Measurements from ENCODE around the gene ASAP3. TPM values are rescaled to one million over a fixed set of nuclear protein-coding genes. Genes with fewer than 3 reads are reported as not detected.

Gene ASAP3
- polyA plus RNA-seq, 1 experiment, result 33.9 TPM

DNA sequence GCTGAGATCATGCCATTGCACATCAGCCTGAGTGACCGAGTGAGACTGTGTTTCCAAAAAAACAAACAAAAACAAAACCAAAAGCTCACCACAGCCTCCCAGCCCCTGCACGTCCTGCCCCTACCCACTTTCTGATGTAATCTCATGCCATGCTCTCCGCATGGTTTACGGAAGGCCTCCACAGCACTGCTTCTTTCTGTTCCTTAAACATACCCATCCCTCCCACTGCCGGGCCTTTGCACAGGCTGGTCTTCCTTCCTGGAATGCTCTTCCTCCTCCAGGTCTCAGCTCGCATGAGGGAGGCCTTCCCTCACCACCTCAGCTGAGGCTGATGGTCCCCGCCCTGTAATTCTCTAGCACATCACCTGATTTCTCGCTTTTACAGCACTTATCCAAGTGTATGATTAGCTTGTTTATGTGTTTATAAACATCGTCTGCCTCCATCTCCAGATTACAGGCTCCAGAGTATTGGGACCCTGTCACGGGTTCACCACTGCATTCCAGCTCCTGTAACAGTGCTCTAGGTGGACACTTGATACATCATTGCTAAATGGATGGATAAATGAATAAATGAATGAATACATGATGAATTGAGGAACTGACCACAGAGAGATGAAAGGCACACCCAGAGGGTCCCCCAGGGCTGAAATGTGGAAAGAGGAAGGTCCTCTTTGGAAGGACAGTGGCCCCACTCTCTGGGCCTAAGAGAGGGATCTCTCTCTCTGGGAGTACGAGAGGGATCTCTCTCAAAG is 81.5 kb downstream of the ASAP3 start:
- ChIA-PET CTCF (interaction anchor here (0.6 to 3.2 kb wide), 15 partner anchors 8 to 218 kb away, joined by 3 to 25 read pairs (median 9); partner anchors contain the start of gene ZNF436), POLR2A (interaction anchor here (0.7 to 0.9 kb wide), 2 partner anchors 30 to 521 kb away, joined by 3 read pairs; no protein-coding TSS in a partner anchor)
- no peak for DNase-seq (ENCODE audit: low read depth)
- Histone ChIP-seq H3K36me3 (ENCODE audit: control insufficient read depth, insufficient read depth, low read length) (no peaks in the 10 kb centered on the region; the same call in 1 of the 2 replicates), H3K4me3 (ENCODE audit: low read depth, low read length) (no peak overlapping the region), H3K27me3 (ENCODE audit: control insufficient read depth, insufficient read depth, low read length) (no peaks in the 10 kb centered on the region)
- TF ChIP-seq, protein P1, sequence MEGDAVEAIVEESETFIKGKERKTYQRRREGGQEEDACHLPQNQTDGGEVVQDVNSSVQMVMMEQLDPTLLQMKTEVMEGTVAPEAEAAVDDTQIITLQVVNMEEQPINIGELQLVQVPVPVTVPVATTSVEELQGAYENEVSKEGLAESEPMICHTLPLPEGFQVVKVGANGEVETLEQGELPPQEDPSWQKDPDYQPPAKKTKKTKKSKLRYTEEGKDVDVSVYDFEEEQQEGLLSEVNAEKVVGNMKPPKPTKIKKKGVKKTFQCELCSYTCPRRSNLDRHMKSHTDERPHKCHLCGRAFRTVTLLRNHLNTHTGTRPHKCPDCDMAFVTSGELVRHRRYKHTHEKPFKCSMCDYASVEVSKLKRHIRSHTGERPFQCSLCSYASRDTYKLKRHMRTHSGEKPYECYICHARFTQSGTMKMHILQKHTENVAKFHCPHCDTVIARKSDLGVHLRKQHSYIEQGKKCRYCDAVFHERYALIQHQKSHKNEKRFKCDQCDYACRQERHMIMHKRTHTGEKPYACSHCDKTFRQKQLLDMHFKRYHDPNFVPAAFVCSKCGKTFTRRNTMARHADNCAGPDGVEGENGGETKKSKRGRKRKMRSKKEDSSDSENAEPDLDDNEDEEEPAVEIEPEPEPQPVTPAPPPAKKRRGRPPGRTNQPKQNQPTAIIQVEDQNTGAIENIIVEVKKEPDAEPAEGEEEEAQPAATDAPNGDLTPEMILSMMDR (IDR thresholded peaks at IDR 0.05; ENCODE audit: insufficient read depth, low read depth, low read length), result no peak

DNA sequence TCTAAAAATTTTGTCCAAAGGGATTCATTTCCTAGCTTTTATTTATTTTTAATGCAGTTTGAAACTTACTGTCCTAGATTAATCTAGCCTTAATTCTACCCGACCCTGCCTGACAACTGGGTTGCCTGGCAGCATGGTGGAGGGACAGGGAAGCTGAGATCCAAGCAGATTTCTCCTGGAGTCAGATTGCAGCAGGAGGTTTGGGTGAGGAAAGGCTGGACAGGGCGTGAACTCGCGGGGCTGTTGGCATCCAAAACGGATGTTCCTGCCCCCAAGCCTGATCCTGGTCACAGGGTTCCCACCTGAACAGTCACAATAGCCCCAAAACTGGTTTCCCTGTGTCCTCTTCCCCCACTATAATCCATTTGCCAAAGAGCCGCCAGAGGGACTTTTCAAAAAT is 82.7 kb downstream of the ASAP3 start:
- POLR2A ChIA-PET, result no interaction called here
- TF ChIP-seq, protein P1 (IDR thresholded peaks at IDR 0.05; ENCODE audit: insufficient read depth, low read depth, low read length), result no peak
- no peak for DNase-seq (ENCODE audit: low read depth)
- no peaks in the 10 kb centered on the region; the same call in 1 of the 2 replicates for H3K36me3 ChIP-seq (ENCODE audit: control insufficient read depth, insufficient read depth, low read length)
- no peaks in the 10 kb centered on the region for H3K27me3 ChIP-seq (ENCODE audit: control insufficient read depth, insufficient read depth, low read length)
- CTCF ChIA-PET, result interaction anchor here (0.5 to 1.8 kb wide), 3 partner anchors 96 to 328 kb away, joined by 3 to 4 read pairs (median 4); no protein-coding TSS in a partner anchor
- no peak overlapping the region for H3K4me3 ChIP-seq (ENCODE audit: low read depth, low read length)

DNA sequence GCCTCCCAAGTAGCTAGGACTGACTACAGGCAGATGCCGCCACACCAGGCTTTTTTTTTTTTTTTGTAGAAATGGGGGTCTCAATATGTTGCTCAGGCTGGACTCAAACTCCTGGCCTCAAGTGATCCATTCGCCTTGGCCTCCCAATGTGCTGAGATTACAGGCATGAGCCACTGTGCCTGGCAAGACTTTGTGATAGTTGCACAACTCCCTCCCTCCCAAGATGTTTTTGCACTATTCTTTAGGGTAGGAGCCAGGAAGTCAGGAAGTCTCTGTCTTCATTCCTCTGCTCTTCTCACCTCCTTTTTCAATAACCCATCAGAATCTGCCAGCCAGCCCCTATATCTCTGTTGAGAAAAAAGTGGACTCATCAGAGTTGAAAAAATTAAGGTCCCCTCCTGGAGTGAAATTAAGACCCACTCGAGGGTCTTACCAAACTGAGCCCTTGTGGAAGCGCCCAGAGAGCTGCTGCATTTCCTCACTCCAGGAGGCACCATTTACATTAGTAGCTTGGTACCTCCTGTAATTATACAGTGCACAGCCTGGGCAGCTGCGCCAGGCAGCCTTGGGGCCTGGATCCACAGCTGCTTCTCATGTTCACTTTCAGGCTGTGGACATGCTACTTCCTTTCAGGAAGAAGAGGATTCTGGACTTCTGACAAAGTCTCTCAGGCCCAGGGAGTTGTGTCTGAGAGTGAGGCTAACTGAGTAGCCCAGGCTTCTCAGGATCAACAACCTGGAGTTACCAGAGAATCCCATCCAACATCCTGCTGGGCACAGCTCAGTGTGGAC is 83.5 kb downstream of the ASAP3 start:
- DNase-seq (ENCODE audit: low read depth), result no peak
- CTCF ChIA-PET, result interaction anchor here (0.5 to 1.8 kb wide), 4 partner anchors 10 to 329 kb away, joined by 3 to 4 read pairs (median 4); no protein-coding TSS in a partner anchor
- Histone ChIP-seq H3K27me3 (ENCODE audit: control insufficient read depth, insufficient read depth, low read length) (no peaks in the 10 kb centered on the region), H3K4me3 (ENCODE audit: low read depth, low read length) (no peak overlapping the region), H3K36me3 (ENCODE audit: control insufficient read depth, insufficient read depth, low read length) (no peaks in the 10 kb centered on the region; the same call in 1 of the 2 replicates)
- TF ChIP-seq, protein P1 (IDR thresholded peaks at IDR 0.05; ENCODE audit: insufficient read depth, low read depth, low read length), result no peak
- POLR2A ChIA-PET, result no interaction called here

DNA sequence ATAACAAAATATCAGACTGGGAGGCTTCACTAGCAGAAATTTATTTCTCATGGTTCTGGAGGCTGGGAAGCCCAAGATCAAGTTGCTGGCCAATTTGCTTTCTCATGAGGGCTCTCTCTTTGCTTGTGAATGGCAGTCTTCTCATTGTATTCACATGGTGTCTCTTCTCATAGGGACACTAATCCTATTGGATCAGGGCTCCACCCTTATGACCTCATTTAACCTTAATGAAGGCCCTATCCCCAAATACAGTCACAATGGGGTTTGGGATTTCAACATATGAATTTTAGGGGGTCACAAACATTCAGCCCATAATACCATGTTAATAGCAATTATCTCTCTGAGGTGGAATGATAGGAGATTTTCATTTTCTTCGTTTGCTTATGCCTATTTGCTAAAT is 84.8 kb downstream of the ASAP3 start:
- no peaks in the 10 kb centered on the region for H3K27me3 ChIP-seq (ENCODE audit: control insufficient read depth, insufficient read depth, low read length)
- no peaks in the 10 kb centered on the region for H3K36me3 ChIP-seq (ENCODE audit: control insufficient read depth, insufficient read depth, low read length)
- no peak for DNase-seq (ENCODE audit: low read depth)
- CTCF ChIA-PET, result no interaction called here
- TF ChIP-seq, protein P1 (IDR thresholded peaks at IDR 0.05; ENCODE audit: insufficient read depth, low read depth, low read length), result no peak
- POLR2A ChIA-PET, result no interaction called here
- no peak overlapping the region for H3K4me3 ChIP-seq (ENCODE audit: low read depth, low read length)

DNA sequence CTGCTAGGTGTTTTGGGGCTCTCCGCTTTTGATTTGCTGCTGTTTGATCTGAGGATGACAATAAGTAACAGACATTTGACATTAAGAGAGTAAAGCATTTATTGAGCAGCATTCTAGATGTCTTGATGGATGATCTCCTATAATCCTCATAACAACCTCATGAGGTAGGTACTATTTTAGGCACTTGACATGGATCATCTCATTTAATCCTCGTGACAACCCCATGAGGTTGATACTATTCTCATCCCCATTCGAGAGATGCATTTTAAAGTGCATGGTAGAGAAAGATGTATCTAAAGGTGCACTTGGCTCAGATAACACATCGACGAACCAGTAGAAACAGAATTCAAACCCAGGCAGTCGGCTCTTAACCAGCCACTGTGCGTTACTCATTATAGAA is 86.1 kb downstream of the ASAP3 start:
- CTCF ChIA-PET, result no interaction called here
- H3K27me3 ChIP-seq (ENCODE audit: control insufficient read depth, insufficient read depth, low read length), result no peaks in the 10 kb centered on the region

More for the DNA sequence above, 86.1 kb downstream of the ASAP3 start:
- Histone ChIP-seq H3K4me3 (ENCODE audit: low read depth, low read length) (no peak overlapping the region), H3K36me3 (ENCODE audit: control insufficient read depth, insufficient read depth, low read length) (no peaks in the 10 kb centered on the region)
- POLR2A ChIA-PET, result no interaction called here
- DNase-seq (ENCODE audit: low read depth), result no peak
- TF ChIP-seq, protein P1 (IDR thresholded peaks at IDR 0.05; ENCODE audit: insufficient read depth, low read depth, low read length), result no peak

Data from BJ (cell line).